Smooth muscle cell (in vitro differentiated cells): ENCODE results near the gene CCDC68. TPM values are rescaled to one million over a fixed set of nuclear protein-coding genes. Genes with fewer than 3 reads are reported as not detected.

Experiments used
- DNase-seq: peaks from one replicate; lab custom pipeline; 2025; ENCODE audit not compliant: unreplicated experiment; lab: John Stamatoyannopoulos, UW
- H2AFZ ChIP-seq: fragments of 200-600 bp; sonication (generic); 2 replicates; pipeline ENCODE4 v1.6.0; 2016; ENCODE audit warnings: antibody characterized with exemption, low read depth, mild to moderate bottlenecking
- H3F3A ChIP-seq: fragments of 200-600 bp; sonication (generic); 2 replicates; pipeline ENCODE4 v1.6.0; 2017; ENCODE audit warnings: antibody characterized with exemption, low read depth
- H3K27ac ChIP-seq: fragments of 200-600 bp; sonication (generic); 2 replicates; pipeline ENCODE4 v1.5.1; 2016; ENCODE audit warnings: low read depth, mild to moderate bottlenecking
- H3K27me3 ChIP-seq: fragments of 200-600 bp; sonication (generic); 2 replicates; pipeline ENCODE4 v1.6.1; 2016; ENCODE audit warnings: low read depth, mild to moderate bottlenecking
- H3K36me3 ChIP-seq: fragments of 200-600 bp; sonication (generic); 2 replicates; pipeline ENCODE4 v1.5.1; 2016; ENCODE audit warnings: low read depth
- H3K4me1 ChIP-seq: fragments of 200-600 bp; sonication (generic); 2 replicates; pipeline ENCODE4 v1.5.1; 2016; ENCODE audit warnings: low read depth
- H3K4me2 ChIP-seq: fragments of 200-600 bp; sonication (generic); 2 replicates; pipeline ENCODE4 v1.6.0; 2016; ENCODE audit warnings: mild to moderate bottlenecking
- H3K4me3 ChIP-seq: fragments of 200-600 bp; sonication (generic); 2 replicates; pipeline ENCODE4 v1.5.1; 2016; ENCODE audit warnings: mild to moderate bottlenecking
- H3K79me2 ChIP-seq: fragments of 200-600 bp; sonication (generic); 2 replicates; pipeline ENCODE4 v1.6.0; 2016; ENCODE audit warnings: low read depth, mild to moderate bottlenecking
- H3K9ac ChIP-seq: fragments of 200-600 bp; sonication (generic); 2 replicates; pipeline ENCODE4 v1.6.0; 2016; ENCODE audit warnings: low read depth
- H3K9me3 ChIP-seq: fragments of 200-600 bp; sonication (generic); replicated peaks from 2 replicates; pipeline ENCODE4 v1.5.1; 2016; ENCODE audit warnings: low read depth
- H4K20me1 ChIP-seq: fragments of 200-600 bp; sonication (generic); 2 replicates; pipeline ENCODE4 v1.6.0; 2016; ENCODE audit warnings: low read depth
- CTCF ChIP-seq: fragments of 200-600 bp; sonication (generic); IDR thresholded peaks from 2 replicates; pipeline ENCODE4 v1.5.1; 2017; ENCODE audit warnings: borderline replicate concordance, mild to moderate bottlenecking, antibody characterized with exemption; ENCODE audit not compliant: insufficient read depth, poor library complexity, severe bottlenecking
- WGBS: methylation state at CpG from one replicate; pipeline ENCODE4 v1.1.7; 2016; ENCODE audit warnings: low lambda C conversion rate; 5-methylcytosine and 5-hydroxymethylcytosine counted together
- polyA plus RNA-seq: library from polyadenylated mRNA; unstranded; fragments of >200 nt; fragmentation: Nextera tagmentation; extraction: Ambion mirVana; gene quantifications from 2 replicates; pipeline ENCODE4 v1.2.1, GENCODE V29; 2016
- total RNA-seq: library from RNA; depleted of rRNA; stranded (reverse); fragments of >200 nt; gene quantifications from 2 replicates; pipeline ENCODE4 v1.2.3, GENCODE V29; 2014

Gene CCDC68
- total and polyA plus RNA-seq, 2 experiments from 2014 or later, result 4.8 to 6.2 TPM

- no peak for TF ChIP-seq CTCF
- no peak overlapping the region for H2AFZ ChIP-seq
- H3F3A ChIP-seq, result no peaks in the 10 kb centered on the region
- H3K27ac ChIP-seq, result no peak overlapping the region
- DNase-seq, result no peak
- no peak overlapping the region for H3K9ac ChIP-seq
- H3K27me3 ChIP-seq, result no peaks in the 10 kb centered on the region
- H3K4me2 ChIP-seq, result no peak overlapping the region
- no peak overlapping the region for H3K4me3 ChIP-seq
- no peaks in the 10 kb centered on the region for H3K4me1 ChIP-seq
- no peaks in the 10 kb centered on the region for H3K79me2 ChIP-seq
- 84% methylated on average over 7 of the region's 7 CpGs for WGBS
- H3K9me3 ChIP-seq, result no peaks in the 10 kb centered on the region
- no peaks in the 10 kb centered on the region for H4K20me1 ChIP-seq
- no peaks in the 10 kb centered on the region for H3K36me3 ChIP-seq
Measured at GRCh38 chr18:54939361-54939917, 19.8 kb downstream of the CCDC68 start.

DNA sequence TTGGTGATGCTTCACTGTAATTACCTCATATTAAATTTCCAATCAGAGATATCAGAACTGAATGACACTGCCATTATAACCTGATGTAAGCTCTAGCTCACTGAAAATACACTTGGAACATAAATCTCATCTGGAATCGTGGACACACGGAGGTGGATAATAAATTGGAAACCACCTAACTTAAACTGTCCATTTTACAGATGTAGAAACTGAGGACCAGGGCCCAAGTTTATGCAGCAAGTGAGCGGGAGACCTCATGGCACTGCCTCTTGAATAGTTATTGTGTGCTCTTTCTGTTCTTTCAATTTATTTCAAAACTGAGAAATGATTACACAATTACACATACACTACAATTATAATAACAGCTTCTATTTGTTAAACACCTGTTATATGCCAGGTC, 20.8 kb downstream of the CCDC68 start:
- no peak overlapping the region for H3K4me3 ChIP-seq
- no peak for TF ChIP-seq CTCF
- H3K79me2 ChIP-seq, result no peaks in the 10 kb centered on the region
- no peak overlapping the region for H2AFZ ChIP-seq
- no peak for DNase-seq
- H3K9me3 ChIP-seq, result no peaks in the 10 kb centered on the region
- H3K9ac ChIP-seq, result no peak overlapping the region
- no peaks in the 10 kb centered on the region for H3F3A ChIP-seq
- no peaks in the 10 kb centered on the region for H4K20me1 ChIP-seq
- no peaks in the 10 kb centered on the region for H3K27me3 ChIP-seq
- WGBS, result 89% methylated on average over 3 of the region's 3 CpGs
- no peak overlapping the region for H3K27ac ChIP-seq
- no peak overlapping the region for H3K4me2 ChIP-seq
- no peaks in the 10 kb centered on the region for H3K4me1 ChIP-seq
- H3K36me3 ChIP-seq, result no peaks in the 10 kb centered on the region

GRCh38 chr18:54932472-54932871, 26.8 kb downstream of the CCDC68 start:
- no peak overlapping the region for H3K27ac ChIP-seq
- TF ChIP-seq CTCF, result no peak
- H3K79me2 ChIP-seq, result no peaks in the 10 kb centered on the region
- DNase-seq, result no peak
- H3K4me1 ChIP-seq, result no peaks in the 10 kb centered on the region
- H3F3A ChIP-seq, result no peaks in the 10 kb centered on the region
- WGBS, result 55% methylated on average over 1 of the region's 1 CpG
- no peaks in the 10 kb centered on the region for H3K9me3 ChIP-seq
- H4K20me1 ChIP-seq, result no peaks in the 10 kb centered on the region
- no peak overlapping the region for H3K4me2 ChIP-seq
- H3K27me3 ChIP-seq, result no peaks in the 10 kb centered on the region
- H2AFZ ChIP-seq, result no peak overlapping the region
- no peaks in the 10 kb centered on the region for H3K36me3 ChIP-seq
- H3K9ac ChIP-seq, result no peak overlapping the region
- no peak overlapping the region for H3K4me3 ChIP-seq

GRCh38 chr18:54931152-54931551, 28.1 kb downstream of the CCDC68 start:
- Histone ChIP-seq H3K27me3 (no peaks in the 10 kb centered on the region), H3K79me2 (no peaks in the 10 kb centered on the region), H3K9me3 (no peaks in the 10 kb centered on the region), H3K4me3 (no peak overlapping the region), H3K9ac (no peak overlapping the region), H3K27ac (no peak overlapping the region), H4K20me1 (no peaks in the 10 kb centered on the region), H3F3A (peaks cover 4% of the 10 kb centered on the region), H3K4me1 (no peaks in the 10 kb centered on the region), H2AFZ (no peak overlapping the region), H3K4me2 (no peak overlapping the region), H3K36me3 (no peaks in the 10 kb centered on the region)
- TF ChIP-seq CTCF, result no peak
- 98% methylated on average over 4 of the region's 4 CpGs for WGBS
- DNase-seq, result no peak
